Nephron progenitor cell (in vitro differentiated cells): ENCODE results near the gene SKOR2.
A peak's percentile ranks its signal among the peaks of the same experiment; 100 is the strongest.
"Not testable (repeated sequence)": the region's sequence is repeated elsewhere in the genome, so short reads cannot be mapped to it uniquely, and the experiment has no call there.

ENCODE experiments used
- DNase-seq: peaks from one replicate; pipeline ENCODE4 v3.0.0; 2021
- H3K27ac Mint-ChIP-seq: 2 replicates; pipeline ENCODE4 v1.8.0; 2021; ENCODE audit warnings: mild to moderate bottlenecking, moderate library complexity, mixed read lengths
- H3K27me3 Mint-ChIP-seq: 2 replicates; pipeline ENCODE4 v1.8.0; 2021; ENCODE audit warnings: mild to moderate bottlenecking, low read depth, mixed read lengths; ENCODE audit not compliant: poor library complexity
- H3K36me3 Mint-ChIP-seq: 2 replicates; pipeline ENCODE4 v1.8.0; 2021; ENCODE audit warnings: low read depth, mixed read lengths
- H3K4me1 Mint-ChIP-seq: 2 replicates; pipeline ENCODE4 v1.8.0; 2021; ENCODE audit warnings: mixed read lengths
- H3K4me3 Mint-ChIP-seq: 2 replicates; pipeline ENCODE4 v1.8.0; 2021; ENCODE audit warnings: mild to moderate bottlenecking, moderate library complexity, mixed read lengths
- H3K9me3 Mint-ChIP-seq: 2 replicates; pipeline ENCODE4 v1.8.0; 2021; ENCODE audit warnings: mild to moderate bottlenecking, moderate library complexity, mixed read lengths
- CTCF ChIP-seq: fragments of 200-600 bp; sonication (generic); IDR thresholded peaks from 2 replicates; pipeline ENCODE4 v1.5.0; 2021; ENCODE audit warnings: antibody characterized with exemption

Gene SKOR2

GRCh38 chr18:47215554-47216138 lies 35.8 kb downstream of the SKOR2 start:
- no peaks in the 10 kb centered on the region for H3K36me3 Mint-ChIP-seq
- H3K4me3 Mint-ChIP-seq, result no peak overlapping the region
- no peak overlapping the region for H3K27ac Mint-ChIP-seq
- no peaks in the 10 kb centered on the region for H3K4me1 Mint-ChIP-seq
- H3K27me3 Mint-ChIP-seq, result peaks cover 79% of the 10 kb centered on the region
- peak; percentile 69 for TF ChIP-seq CTCF
- H3K9me3 Mint-ChIP-seq, result no peaks in the 10 kb centered on the region
- DNase-seq, result peak; percentile 18

DNA sequence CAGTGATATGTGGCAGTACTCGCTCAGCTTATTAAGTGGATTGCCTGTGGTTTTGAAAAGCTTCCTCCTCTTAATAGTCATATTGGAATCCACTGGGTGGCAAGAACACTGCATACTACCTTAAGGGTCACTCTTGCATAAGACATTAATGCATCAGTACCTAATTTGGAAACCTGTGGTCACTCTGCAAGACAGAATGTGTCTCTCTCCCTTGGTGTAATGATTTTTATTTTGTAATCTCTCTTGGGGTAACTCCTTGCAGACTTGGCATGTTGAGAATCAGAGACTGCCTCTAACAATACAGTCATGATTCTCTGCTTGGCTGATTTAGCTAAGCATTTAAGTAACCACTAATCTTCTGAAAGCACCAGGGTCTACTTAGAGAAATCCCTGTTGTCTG lies 42.3 kb downstream of the SKOR2 start:
- Mint-ChIP-seq H3K27ac (no peak overlapping the region), H3K4me1 (peaks cover 17% of the 10 kb centered on the region), H3K36me3 (no peaks in the 10 kb centered on the region), H3K4me3 (no peak overlapping the region), H3K9me3 (no peaks in the 10 kb centered on the region), H3K27me3 (peaks cover 50% of the 10 kb centered on the region)
- no peak for DNase-seq
- TF ChIP-seq CTCF, result no peak

GRCh38 chr18:47206945-47207637 lies 44.4 kb downstream of the SKOR2 start:
- DNase-seq, result no peak
- no peak for TF ChIP-seq CTCF
- Mint-ChIP-seq H3K27me3 (peaks cover 31% of the 10 kb centered on the region), H3K9me3 (no peaks in the 10 kb centered on the region), H3K36me3 (no peaks in the 10 kb centered on the region), H3K27ac (no peak overlapping the region), H3K4me3 (no peak overlapping the region), H3K4me1 (peaks cover 19% of the 10 kb centered on the region)

GRCh38 chr18:47204908-47205522 lies 46.4 kb downstream of the SKOR2 start:
- peaks cover 20% of the 10 kb centered on the region for H3K27me3 Mint-ChIP-seq
- TF ChIP-seq CTCF, result peak; percentile 93
- no peak overlapping the region for H3K4me3 Mint-ChIP-seq
- peak; percentile 58 for DNase-seq
- peaks cover 19% of the 10 kb centered on the region for H3K4me1 Mint-ChIP-seq
- H3K9me3 Mint-ChIP-seq, result no peaks in the 10 kb centered on the region
- H3K36me3 Mint-ChIP-seq, result no peaks in the 10 kb centered on the region
- H3K27ac Mint-ChIP-seq, result no peak overlapping the region

DNA sequence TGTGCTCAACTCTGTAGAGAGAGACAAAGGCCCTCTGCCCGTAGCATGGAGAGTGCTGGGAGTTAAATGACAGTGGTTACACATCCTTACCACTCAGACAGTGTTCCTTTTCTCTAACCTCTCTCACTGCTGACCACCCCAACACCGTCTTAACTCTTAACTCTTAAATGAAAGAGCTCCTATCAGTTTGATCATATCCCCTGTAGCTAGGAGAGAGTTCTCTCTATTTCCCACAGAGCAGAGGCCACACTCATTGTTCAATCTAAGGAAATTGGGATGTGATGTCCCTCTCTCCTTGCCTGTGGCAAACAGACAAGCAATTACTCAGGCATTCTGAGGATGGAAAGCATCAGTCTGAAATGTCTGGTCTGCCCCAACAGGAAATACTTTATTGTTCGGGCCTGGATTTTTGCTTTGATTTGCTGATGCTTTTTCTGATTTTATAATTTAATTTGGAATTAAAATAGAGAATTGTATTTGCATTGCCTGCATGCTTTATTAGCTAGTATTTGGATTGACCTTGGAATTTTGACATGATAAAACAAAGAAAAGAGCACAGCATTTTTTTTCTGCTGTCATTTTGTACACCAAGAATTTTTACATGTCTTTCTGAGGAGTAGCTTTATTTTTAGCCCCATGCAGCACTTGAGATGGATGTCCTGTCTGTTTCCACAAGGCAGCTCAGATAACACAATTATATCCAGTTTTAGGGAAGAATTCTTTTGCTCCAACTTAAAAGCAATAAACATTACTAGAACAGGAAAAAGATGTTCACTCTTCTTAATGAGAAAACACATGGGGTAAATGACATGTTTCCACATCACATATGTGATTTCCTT lies 47.6 kb downstream of the SKOR2 start:
- Mint-ChIP-seq H3K36me3 (no peaks in the 10 kb centered on the region), H3K9me3 (no peaks in the 10 kb centered on the region), H3K27me3 (peaks cover 16% of the 10 kb centered on the region), H3K4me3 (no peak overlapping the region), H3K4me1 (peaks cover 19% of the 10 kb centered on the region), H3K27ac (no peak overlapping the region)
- TF ChIP-seq CTCF, result no peak
- no peak for DNase-seq

DNA sequence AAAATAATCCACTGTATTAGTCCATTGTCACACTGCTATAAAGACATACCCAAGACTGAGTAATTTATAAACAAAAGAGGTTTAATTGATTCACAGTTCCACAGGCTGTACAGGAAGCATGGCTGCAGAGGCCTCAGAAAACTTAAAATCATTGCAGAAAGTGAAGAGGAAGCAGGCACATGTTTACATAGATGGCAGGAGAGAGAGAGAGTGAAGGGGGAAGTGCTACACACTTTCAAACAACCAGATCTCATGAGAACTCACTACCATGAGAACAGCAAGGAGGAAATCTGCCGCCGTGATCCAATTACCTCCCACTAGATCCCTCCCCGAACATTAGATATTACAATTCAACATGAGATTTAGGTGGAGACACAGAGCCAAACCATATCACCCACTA lies 55.5 kb downstream of the SKOR2 start:
- H3K4me3 Mint-ChIP-seq, H3K27ac Mint-ChIP-seq, H3K4me1 Mint-ChIP-seq, H3K36me3 Mint-ChIP-seq, DNase-seq: not testable (repeated sequence)
- peaks cover 13% of the 10 kb centered on the region for H3K9me3 Mint-ChIP-seq
- peaks cover 50% of the 10 kb centered on the region for H3K27me3 Mint-ChIP-seq
